Measurements from ENCODE around the gene TRIM24.
A peak's percentile ranks its signal among the peaks of the same experiment; 100 is the strongest.
"Not testable (repeated sequence)": the region's sequence is repeated elsewhere in the genome, so short reads cannot be mapped to it uniquely, and the experiment has no call there.

TRIM24 gene

GRCh38 chr7:138491612-138492386 lies 31.7 kb downstream of the TRIM24 start:
- H3K4me3 ChIP-seq (ENCODE audit: low read depth, low read length) = no peak overlapping the region
- DNase-seq = no peak
- no peaks in the 10 kb centered on the region for H3K9me3 ChIP-seq (ENCODE audit: severe bottlenecking)
- no peak overlapping the region for H3K27ac ChIP-seq
- TF ChIP-seq, protein P1, sequence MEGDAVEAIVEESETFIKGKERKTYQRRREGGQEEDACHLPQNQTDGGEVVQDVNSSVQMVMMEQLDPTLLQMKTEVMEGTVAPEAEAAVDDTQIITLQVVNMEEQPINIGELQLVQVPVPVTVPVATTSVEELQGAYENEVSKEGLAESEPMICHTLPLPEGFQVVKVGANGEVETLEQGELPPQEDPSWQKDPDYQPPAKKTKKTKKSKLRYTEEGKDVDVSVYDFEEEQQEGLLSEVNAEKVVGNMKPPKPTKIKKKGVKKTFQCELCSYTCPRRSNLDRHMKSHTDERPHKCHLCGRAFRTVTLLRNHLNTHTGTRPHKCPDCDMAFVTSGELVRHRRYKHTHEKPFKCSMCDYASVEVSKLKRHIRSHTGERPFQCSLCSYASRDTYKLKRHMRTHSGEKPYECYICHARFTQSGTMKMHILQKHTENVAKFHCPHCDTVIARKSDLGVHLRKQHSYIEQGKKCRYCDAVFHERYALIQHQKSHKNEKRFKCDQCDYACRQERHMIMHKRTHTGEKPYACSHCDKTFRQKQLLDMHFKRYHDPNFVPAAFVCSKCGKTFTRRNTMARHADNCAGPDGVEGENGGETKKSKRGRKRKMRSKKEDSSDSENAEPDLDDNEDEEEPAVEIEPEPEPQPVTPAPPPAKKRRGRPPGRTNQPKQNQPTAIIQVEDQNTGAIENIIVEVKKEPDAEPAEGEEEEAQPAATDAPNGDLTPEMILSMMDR (IDR thresholded peaks at IDR 0.05; ENCODE audit: low read depth, low read length) = no peak
- no peaks in the 10 kb centered on the region; the same call in 1 of the 2 replicates for H3K36me3 ChIP-seq
- no peaks in the 10 kb centered on the region for H3K27me3 ChIP-seq (ENCODE audit: insufficient read depth, low read depth, severe bottlenecking)

DNA sequence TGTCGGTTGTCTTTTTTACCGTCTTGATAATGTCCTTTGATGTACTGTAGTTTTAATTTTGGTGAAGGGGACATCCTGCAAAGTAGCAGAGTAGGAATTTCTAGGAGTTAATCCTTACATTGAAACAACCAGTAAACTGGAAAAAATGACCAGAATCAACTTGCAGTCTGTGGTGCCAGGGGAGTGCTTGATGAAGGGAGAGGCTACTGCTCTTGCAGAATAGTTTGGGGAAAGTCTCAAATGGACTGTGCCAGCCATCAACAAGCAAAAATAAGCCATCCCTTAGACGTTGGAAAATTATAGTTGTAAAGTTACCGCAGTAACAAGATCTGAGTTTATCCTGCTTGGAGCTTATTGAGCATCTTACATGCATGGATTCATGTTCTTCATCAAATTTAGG lies 32.4 kb downstream of the TRIM24 start:
- DNase-seq = no peak
- H3K9me3 ChIP-seq (ENCODE audit: severe bottlenecking) = no peaks in the 10 kb centered on the region
- no peaks in the 10 kb centered on the region; the same call in 1 of the 2 replicates for H3K36me3 ChIP-seq
- TF ChIP-seq, protein P1 (IDR thresholded peaks at IDR 0.05; ENCODE audit: low read depth, low read length) = no peak
- H3K27ac ChIP-seq = no peak overlapping the region
- no peak overlapping the region for H3K4me3 ChIP-seq (ENCODE audit: low read depth, low read length)
- H3K27me3 ChIP-seq (ENCODE audit: insufficient read depth, low read depth, severe bottlenecking) = no peaks in the 10 kb centered on the region

- no peak overlapping the region for H3K4me3 ChIP-seq (ENCODE audit: low read depth, low read length)
- no peak for DNase-seq
- no peaks in the 10 kb centered on the region; the same call in 1 of the 2 replicates for H3K36me3 ChIP-seq
- no peaks in the 10 kb centered on the region for H3K9me3 ChIP-seq (ENCODE audit: severe bottlenecking)
- H3K27ac ChIP-seq = no peak overlapping the region
- TF ChIP-seq, protein P1 (IDR thresholded peaks at IDR 0.05; ENCODE audit: low read depth, low read length) = no peak
- no peaks in the 10 kb centered on the region for H3K27me3 ChIP-seq (ENCODE audit: insufficient read depth, low read depth, severe bottlenecking)
These were observed 33.5 kb downstream of the TRIM24 start for GRCh38 chr7:138493535-138493934.

DNA sequence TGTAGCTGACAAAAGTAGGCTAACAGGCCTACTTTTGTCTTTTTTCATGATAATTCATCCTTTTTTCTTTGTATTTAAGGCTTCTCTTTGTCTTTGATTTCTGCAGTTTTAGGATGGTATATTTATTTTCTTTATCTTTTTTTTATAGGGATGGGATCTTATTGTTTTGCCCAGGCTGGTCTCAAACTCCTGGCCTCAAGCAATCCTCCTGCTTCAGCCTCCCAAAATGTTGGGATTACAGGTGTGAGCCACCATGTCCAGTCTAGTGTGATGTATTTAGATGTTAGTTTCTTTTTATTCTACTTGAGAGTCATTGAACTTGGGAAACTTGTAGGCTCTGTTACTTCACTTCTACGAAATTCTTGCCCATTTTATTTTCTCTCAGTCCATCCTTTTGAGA lies 35.4 kb downstream of the TRIM24 start:
- H3K27ac ChIP-seq = no peak overlapping the region
- no peak for DNase-seq
- no peak overlapping the region for H3K4me3 ChIP-seq (ENCODE audit: low read depth, low read length)
- no peaks in the 10 kb centered on the region for H3K9me3 ChIP-seq (ENCODE audit: severe bottlenecking)
- no peaks in the 10 kb centered on the region for H3K27me3 ChIP-seq (ENCODE audit: insufficient read depth, low read depth, severe bottlenecking)
- no peaks in the 10 kb centered on the region; the same call in 1 of the 2 replicates for H3K36me3 ChIP-seq
- TF ChIP-seq, protein P1 (IDR thresholded peaks at IDR 0.05; ENCODE audit: low read depth, low read length) = no peak

DNA sequence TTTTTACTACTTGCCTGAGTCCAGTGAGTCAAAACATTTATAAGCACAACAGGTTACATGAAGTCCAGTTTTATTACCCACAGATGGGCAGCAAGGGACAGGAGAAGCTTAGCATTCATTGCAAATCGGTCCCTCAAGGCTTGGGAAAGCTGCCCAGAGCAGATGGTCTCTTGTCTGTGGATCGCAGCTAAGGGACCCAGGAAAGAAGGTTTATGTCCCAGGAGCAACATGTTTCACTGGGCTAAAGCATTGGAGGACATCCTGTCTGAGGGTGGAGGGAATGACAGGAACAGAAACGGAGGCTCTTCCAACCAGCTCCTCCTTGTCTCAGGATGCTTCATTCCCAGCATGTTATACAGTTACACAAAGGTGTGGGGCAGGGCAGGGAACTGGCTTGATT lies 39.3 kb downstream of the TRIM24 start:
- Histone ChIP-seq H3K27me3 (ENCODE audit: insufficient read depth, low read depth, severe bottlenecking) (no peaks in the 10 kb centered on the region), H3K4me3 (ENCODE audit: low read depth, low read length) (no peak overlapping the region), H3K36me3 (no peaks in the 10 kb centered on the region), H3K9me3 (ENCODE audit: severe bottlenecking) (no peaks in the 10 kb centered on the region), H3K27ac (peak overlapping the region; percentile 26; the same call in 1 of the 2 replicates)
- TF ChIP-seq, protein P1 (IDR thresholded peaks at IDR 0.05; ENCODE audit: low read depth, low read length) = no peak
- DNase-seq = peak; percentile 55

- not testable (repeated sequence) for H3K4me3 ChIP-seq (ENCODE audit: low read depth, low read length); DNase-seq; H3K27ac ChIP-seq; H3K9me3 ChIP-seq (ENCODE audit: severe bottlenecking); H3K27me3 ChIP-seq (ENCODE audit: insufficient read depth, low read depth, severe bottlenecking); H3K36me3 ChIP-seq
These were observed 40.2 kb downstream of the TRIM24 start for GRCh38 chr7:138500303-138500702.
